ENCODE measurements around the gene SMAD4. TPM values are rescaled to one million over a fixed set of nuclear protein-coding genes. Genes with fewer than 3 reads are reported as not detected.

The SMAD4 gene
- total and polyA plus RNA-seq, 2 experiments from 2014 or later, result 64.4 to 116 TPM

DNA sequence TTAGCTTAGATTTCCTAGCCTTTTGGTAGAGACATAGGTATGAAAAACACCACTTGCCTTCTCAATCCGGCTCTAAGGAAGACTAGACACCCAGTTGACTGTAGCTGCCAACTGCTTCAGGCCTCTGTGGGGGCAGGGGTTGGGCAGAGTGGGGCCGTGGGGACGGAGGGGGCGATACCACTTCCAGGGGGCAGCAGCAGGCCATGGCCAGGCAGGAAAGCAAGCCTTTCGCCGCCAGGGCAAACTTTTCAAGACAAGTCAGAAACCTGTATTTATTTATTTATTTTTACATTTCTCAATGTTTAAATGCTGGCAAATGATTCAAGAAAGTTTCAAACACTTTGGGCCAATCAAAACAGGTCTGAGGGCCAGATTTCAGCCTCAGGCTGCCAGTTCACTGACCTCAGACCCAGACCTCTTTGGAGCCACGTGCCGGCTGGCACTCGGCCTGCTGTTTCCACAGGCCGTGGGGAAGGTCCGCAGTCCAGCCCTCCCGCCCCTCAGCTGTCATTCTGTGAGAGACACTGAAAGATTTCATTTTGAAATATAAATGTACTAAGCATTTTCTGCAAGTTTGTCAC, 103.7 kb downstream of the SMAD4 start:
- TF ChIP-seq EZH2 (IDR thresholded peaks at IDR 0.05; ENCODE audit: borderline replicate concordance) (no peak), EZH2phosphoT487 (IDR thresholded peaks at IDR 0.05; ENCODE audit: low read depth, severe bottlenecking, unreplicated experiment) (no peak)
- TF ChIP-seq, protein P1, sequence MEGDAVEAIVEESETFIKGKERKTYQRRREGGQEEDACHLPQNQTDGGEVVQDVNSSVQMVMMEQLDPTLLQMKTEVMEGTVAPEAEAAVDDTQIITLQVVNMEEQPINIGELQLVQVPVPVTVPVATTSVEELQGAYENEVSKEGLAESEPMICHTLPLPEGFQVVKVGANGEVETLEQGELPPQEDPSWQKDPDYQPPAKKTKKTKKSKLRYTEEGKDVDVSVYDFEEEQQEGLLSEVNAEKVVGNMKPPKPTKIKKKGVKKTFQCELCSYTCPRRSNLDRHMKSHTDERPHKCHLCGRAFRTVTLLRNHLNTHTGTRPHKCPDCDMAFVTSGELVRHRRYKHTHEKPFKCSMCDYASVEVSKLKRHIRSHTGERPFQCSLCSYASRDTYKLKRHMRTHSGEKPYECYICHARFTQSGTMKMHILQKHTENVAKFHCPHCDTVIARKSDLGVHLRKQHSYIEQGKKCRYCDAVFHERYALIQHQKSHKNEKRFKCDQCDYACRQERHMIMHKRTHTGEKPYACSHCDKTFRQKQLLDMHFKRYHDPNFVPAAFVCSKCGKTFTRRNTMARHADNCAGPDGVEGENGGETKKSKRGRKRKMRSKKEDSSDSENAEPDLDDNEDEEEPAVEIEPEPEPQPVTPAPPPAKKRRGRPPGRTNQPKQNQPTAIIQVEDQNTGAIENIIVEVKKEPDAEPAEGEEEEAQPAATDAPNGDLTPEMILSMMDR (IDR thresholded peaks at IDR 0.05; ENCODE audit: poor library complexity), result no peak
- H3K4me3 ChIP-seq, result no peak overlapping the region
- H4K20me1 ChIP-seq (ENCODE audit: insufficient read depth, poor library complexity, severe bottlenecking), result no peaks in the 10 kb centered on the region
- no peaks in the 10 kb centered on the region for H3K9me3 ChIP-seq (ENCODE audit: low read depth)
- WGBS (ENCODE audit: low lambda C conversion rate, missing lambda C conversion rate), result 83% methylated on average over 12 of the region's 12 CpGs
- no peaks in the 10 kb centered on the region for H3K4me1 ChIP-seq (ENCODE audit: insufficient read depth)
- H3K9me2 ChIP-seq (replicated peaks; ENCODE audit: insufficient read depth), result no peaks in the 10 kb centered on the region
- H2AFZ ChIP-seq, result no peak overlapping the region
- no peaks in the 10 kb centered on the region for H3K79me2 ChIP-seq
- no peak overlapping the region for H3K27ac ChIP-seq
- no peak for DNase-seq (ENCODE audit: low spot score)
- no peaks in the 10 kb centered on the region for H3K36me3 ChIP-seq (replicated peaks; ENCODE audit: insufficient read depth, low read depth)
- H3K27me3 ChIP-seq, result no peaks in the 10 kb centered on the region
- H3K4me2 ChIP-seq, result no peak overlapping the region

Other genes with a start within 250 kb of the SMAD4 start
- 2.0 and 3.1 TPM in 2 replicates for gene MRO, start 210.2 kb upstream of the SMAD4 start, total RNA-seq
- 1.2 and 1.3 TPM in 2 replicates for gene MRO, start 210.2 kb upstream of the SMAD4 start, polyA plus RNA-seq
- gene ME2, start 151.1 kb upstream of the SMAD4 start, total RNA-seq, result 45.8 and 52.9 TPM in 2 replicates
- gene ME2, start 151.1 kb upstream of the SMAD4 start, polyA plus RNA-seq, result 30.2 and 33.6 TPM in 2 replicates
- 5.7 and 9.4 TPM in 2 replicates for gene ELAC1, start 62.2 kb upstream of the SMAD4 start, total RNA-seq
- gene ELAC1, start 62.2 kb upstream of the SMAD4 start, polyA plus RNA-seq, result 9.1 and 14.7 TPM in 2 replicates
- gene MEX3C, start 167.5 kb downstream of the SMAD4 start, total RNA-seq, result 59.4 and 67.3 TPM in 2 replicates
- gene MEX3C, start 167.5 kb downstream of the SMAD4 start, polyA plus RNA-seq, result 18.9 and 21.0 TPM in 2 replicates

Measured in hepatocyte (in vitro differentiated cells).